ENCODE measurements around the gene AIMP1.
"Not testable (repeated sequence)": the region's sequence is repeated elsewhere in the genome, so short reads cannot be mapped to it uniquely, and the experiment has no call there.

AIMP1 gene

DNA sequence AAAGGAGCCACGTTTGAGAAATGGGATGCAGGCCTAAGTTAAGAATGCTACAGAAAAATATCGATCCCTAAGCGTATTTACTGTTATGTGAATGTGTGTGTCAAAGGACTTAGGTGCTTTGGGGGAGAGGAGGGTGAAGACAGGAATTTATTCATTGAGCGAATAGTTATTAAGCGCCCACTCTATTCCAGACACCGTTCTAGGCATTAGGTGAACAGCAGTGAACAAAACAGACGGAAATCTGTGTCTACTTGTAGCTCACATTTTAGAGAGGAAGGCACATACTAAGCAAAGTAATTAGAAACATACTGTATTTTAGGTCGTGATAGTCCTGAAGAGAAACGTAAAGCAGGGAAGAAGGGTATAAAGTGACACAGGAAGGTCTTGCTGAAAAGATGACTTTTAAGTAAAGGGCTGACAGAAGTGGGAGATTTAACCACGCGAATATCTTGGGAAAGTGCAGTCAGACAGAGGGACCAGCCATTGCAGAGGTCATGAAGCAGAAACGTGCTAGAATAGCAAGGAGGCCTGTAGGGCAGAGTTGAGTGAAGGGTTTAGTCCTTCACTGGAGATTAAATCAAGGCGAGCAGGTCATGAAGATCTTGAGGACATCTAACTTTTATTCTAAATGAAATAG, 541 bp downstream of the AIMP1 start:
- CTCF ChIA-PET = no interaction called here
- TF ChIP-seq, protein P1, sequence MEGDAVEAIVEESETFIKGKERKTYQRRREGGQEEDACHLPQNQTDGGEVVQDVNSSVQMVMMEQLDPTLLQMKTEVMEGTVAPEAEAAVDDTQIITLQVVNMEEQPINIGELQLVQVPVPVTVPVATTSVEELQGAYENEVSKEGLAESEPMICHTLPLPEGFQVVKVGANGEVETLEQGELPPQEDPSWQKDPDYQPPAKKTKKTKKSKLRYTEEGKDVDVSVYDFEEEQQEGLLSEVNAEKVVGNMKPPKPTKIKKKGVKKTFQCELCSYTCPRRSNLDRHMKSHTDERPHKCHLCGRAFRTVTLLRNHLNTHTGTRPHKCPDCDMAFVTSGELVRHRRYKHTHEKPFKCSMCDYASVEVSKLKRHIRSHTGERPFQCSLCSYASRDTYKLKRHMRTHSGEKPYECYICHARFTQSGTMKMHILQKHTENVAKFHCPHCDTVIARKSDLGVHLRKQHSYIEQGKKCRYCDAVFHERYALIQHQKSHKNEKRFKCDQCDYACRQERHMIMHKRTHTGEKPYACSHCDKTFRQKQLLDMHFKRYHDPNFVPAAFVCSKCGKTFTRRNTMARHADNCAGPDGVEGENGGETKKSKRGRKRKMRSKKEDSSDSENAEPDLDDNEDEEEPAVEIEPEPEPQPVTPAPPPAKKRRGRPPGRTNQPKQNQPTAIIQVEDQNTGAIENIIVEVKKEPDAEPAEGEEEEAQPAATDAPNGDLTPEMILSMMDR (IDR thresholded peaks at IDR 0.05; ENCODE audit: control extremely low read depth, extremely low read depth, low read depth, missing control alignments) = no peak
- DNase-seq (ENCODE audit: extremely low spot score) = no peak
- POLR2A ChIA-PET = no interaction called here

DNA sequence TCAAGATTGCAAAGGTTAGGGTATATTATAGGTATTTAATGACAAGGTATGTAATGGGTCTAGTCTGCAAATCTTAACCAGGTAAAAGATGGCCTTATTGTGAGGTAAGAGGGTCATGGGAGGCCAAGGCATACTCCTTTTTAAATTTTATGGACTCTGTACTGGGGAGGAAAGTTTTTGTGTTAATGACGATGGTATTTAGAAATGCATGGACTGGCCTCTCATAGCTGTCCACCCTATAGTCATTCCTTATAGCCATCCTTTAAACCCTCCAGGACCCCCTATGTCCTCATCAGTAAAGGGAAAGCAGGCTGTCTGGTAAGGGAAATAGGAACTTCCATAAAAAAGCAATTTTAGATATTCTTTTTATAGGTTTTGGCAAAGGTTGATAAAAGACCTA, 1.5 kb downstream of the AIMP1 start:
- TF ChIP-seq, protein P1 (IDR thresholded peaks at IDR 0.05; ENCODE audit: control extremely low read depth, extremely low read depth, low read depth, missing control alignments) = no peak
- ChIA-PET POLR2A (no interaction called here), CTCF (no interaction called here)
- no peak for DNase-seq (ENCODE audit: extremely low spot score)

DNA sequence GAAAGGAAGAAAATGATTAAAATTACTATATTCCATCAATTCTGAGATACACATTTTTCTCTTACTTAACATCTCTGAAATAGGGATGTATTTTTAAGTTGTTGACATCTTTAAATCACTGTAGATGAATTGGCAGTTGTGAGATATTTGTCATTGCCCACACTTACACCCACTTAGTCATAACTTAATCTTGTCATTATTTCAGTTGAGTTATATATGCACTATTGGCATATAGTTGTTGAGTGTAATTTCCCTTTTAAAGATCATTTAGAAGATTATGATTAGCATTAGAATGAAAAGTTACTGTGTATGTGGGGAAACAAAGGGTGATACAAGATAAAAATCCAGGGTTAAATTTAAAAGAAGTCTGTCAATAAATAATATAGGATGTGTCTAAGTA, 2.2 kb downstream of the AIMP1 start:
- TF ChIP-seq, protein P1 (IDR thresholded peaks at IDR 0.05; ENCODE audit: control extremely low read depth, extremely low read depth, low read depth, missing control alignments) = no peak
- no peak for DNase-seq (ENCODE audit: extremely low spot score)
- POLR2A ChIA-PET = no interaction called here
- CTCF ChIA-PET = no interaction called here

DNA sequence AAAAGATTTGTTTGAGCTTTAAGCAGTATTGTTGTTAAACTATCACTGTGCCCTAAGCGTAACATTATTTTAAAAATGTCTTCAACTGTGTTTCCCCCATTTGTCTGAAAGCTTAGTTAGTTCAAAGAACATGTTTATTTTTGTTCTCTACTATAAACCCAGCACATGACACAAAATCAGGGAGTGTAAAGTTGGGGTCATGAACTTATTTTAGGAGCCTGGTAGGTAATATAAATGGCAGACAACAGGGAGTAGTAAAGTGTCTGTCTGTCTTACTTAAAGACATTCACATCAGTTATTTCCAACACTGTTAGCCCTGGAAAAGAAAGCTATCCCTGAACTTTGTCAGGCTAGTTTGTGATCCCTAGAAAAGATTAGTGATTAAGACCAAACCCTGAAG, 3.9 kb downstream of the AIMP1 start:
- CTCF ChIA-PET = interaction anchor here (0.8 to 2.0 kb wide), 2 partner anchors 8 to 11 kb away, joined by 3 to 8 read pairs; no protein-coding TSS in a partner anchor
- DNase-seq (ENCODE audit: extremely low spot score) = no peak
- POLR2A ChIA-PET = no interaction called here
- TF ChIP-seq, protein P1 (IDR thresholded peaks at IDR 0.05; ENCODE audit: control extremely low read depth, extremely low read depth, low read depth, missing control alignments) = no peak

DNA sequence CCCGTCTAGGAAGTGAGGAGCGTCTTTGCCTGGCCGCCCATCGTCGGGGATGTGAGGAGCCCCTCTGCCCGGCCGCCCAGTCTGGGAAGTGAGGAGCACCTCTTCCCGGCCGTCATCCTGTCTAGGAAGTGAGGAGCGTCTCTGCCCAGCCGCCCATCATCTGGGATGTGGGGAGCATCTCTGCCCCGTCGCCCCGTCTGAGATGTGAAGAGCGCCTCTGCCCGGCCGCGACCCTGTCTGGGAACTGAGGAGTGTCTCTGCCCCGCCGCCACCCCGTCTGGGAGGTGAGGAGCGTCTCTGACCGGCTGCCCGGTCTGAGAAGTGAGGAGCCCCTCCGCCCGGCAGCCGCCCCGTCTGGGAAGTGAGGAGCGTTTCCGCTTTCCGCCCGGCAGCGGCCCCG, 4.8 kb downstream of the AIMP1 start:
- DNase-seq (ENCODE audit: extremely low spot score); CTCF ChIA-PET: not testable (repeated sequence)

DNA sequence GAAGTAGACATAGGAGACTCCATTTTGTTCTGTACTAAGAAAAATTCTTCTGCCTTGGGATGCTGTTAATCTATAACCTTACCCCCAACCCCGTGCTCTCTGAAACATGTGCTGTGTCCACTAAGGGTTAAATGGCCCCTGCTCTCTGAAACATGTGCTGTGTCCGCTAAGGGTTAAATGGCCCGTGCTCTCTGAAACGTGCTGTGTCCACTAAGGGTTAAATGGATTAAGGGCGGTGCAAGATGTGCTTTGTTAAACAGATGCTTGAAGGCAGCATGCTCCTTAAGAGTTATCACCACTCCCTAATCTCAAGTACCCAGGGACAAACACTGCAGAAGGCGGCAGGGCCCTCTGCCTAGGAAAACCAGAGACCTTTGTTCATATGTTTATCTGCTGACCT, 5.5 kb downstream of the AIMP1 start:
- POLR2A ChIA-PET; DNase-seq (ENCODE audit: extremely low spot score); CTCF ChIA-PET: not testable (repeated sequence)

More for the DNA sequence above, 4.8 kb downstream of the AIMP1 start:
- POLR2A ChIA-PET = not testable (repeated sequence)

DNA sequence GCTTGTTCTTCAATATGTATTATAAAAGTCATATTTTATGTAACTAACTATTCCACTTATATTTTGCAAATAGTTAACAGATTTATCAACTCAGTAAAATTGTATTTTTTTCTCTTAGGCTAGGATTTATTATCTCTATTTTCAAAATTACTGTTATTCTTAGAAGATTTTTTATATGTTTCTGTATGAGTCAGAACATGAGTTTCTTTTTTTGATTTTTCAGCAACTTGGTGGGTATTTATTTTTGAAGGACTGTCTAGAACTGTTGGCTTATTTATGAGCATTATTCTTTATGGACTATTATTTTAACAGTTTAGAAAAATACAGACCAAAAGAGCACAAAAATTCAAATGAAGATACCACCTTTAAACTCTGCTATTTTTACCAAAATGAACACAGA, 6.8 kb downstream of the AIMP1 start:
- ChIA-PET CTCF (no interaction called here), POLR2A (no interaction called here)
- TF ChIP-seq, protein P1 (IDR thresholded peaks at IDR 0.05; ENCODE audit: control extremely low read depth, extremely low read depth, low read depth, missing control alignments) = no peak
- no peak for DNase-seq (ENCODE audit: extremely low spot score)

DNA sequence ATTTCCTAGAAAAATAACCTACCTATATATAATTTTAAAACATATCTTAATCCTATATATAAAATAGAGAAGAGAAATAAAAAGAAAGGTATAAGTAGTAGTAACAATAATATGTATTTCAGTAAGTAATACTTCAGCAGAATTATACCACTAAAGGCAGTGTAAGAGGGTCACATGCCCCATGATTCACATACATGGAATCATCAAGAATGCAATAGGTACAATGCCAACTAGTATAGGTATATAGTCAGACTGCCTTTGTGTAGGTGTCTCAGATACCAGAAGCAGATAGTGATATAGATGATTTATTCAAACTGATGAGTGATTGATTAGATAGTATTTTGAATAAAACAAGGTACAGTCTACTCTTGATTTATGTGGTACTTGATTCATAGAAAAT, 9.4 kb downstream of the AIMP1 start:
- DNase-seq (ENCODE audit: extremely low spot score) = no peak
- ChIA-PET POLR2A (no interaction called here), CTCF (interaction anchor here (1.5 kb wide), 1 partner anchor 19 kb away, joined by 4 read pairs; no protein-coding TSS in a partner anchor)
- TF ChIP-seq, protein P1 (IDR thresholded peaks at IDR 0.05; ENCODE audit: control extremely low read depth, extremely low read depth, low read depth, missing control alignments) = no peak
